ENCODE results near the gene GPR32. TPM values are rescaled to one million over a fixed set of nuclear protein-coding genes. Genes with fewer than 3 reads are reported as not detected.

The GPR32 gene
- total RNA-seq, 4 donors from 2014 or later, result not detected

- no peak for ATAC-seq
- WGBS, 2 donors (ENCODE audit: low coverage in 1 of 2), result 0 to 5% methylated on average over 3 to 4 of the region's 15 CpGs
- TF ChIP-seq POLR2A (IDR thresholded peaks at IDR 0.05) (no peak), POLR2AphosphoS5 (IDR thresholded peaks at IDR 0.05) (no peak), EP300 (IDR thresholded peaks at IDR 0.05) (no peak), CTCF (IDR thresholded peaks at IDR 0.05) (no peak)
- H3K4me3 ChIP-seq, result no peak overlapping the region
- H3K9me3 ChIP-seq, result no peaks in the 10 kb centered on the region
- peaks cover 100% of the 10 kb centered on the region for H3K27me3 ChIP-seq
- no peaks in the 10 kb centered on the region for H3K36me3 ChIP-seq
- H3K27ac ChIP-seq, result no peak overlapping the region
- peaks cover 0 to 19% (median 0%) of the 10 kb centered on the region in 3 donors for H3K4me1 ChIP-seq
Measured at GRCh38 chr19:50820086-50820485, 49.8 kb downstream of the GPR32 start.

DNA sequence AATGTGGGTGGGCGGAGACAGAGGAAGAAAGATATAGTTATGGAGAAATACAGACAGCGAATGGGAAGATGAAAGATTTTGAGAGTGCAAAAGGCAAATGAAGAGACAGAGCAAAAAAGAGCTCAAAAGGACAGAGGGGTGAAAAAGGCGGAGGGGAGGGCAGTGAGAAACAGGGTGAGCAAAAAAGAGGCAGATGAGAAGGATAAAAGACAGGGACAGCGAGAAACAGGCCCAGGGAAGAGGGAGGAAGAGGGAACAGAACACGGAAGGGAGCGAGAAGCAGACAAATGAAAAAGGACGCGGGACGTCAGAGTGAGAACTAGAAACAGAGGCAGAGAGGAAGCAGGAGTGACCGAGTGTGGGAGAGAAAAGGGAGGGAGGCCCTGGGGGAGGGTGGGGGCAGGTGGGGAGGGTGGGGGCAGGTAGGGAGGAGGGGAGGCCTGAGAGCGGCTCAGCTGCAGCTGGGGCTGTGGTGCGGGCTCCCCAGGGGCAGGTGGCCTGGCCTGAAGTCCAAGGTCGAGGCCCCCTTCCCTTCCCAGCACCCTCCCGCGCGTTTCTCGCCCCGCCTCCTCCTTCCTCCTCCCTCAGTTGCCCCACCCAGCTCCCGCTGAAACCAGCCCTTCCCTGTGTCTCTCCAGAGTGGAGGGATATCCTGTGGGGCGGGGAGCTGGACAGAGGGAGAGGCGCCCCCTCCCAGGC lies 50.4 kb downstream of the GPR32 start:
- Histone ChIP-seq H3K9me3 (no peaks in the 10 kb centered on the region), H3K4me1 (peaks cover 0 to 19% (median 0%) of the 10 kb centered on the region in 3 donors), H3K4me3 (no peak overlapping the region), H3K27me3 (peaks cover 100% of the 10 kb centered on the region), H3K27ac (no peak overlapping the region), H3K36me3 (no peaks in the 10 kb centered on the region)
- no peak for ATAC-seq
- WGBS, 2 donors (ENCODE audit: low coverage in 1 of 2), result 1 to 2% methylated on average over 9 to 13 of the region's 21 CpGs
- TF ChIP-seq POLR2AphosphoS5 (IDR thresholded peaks at IDR 0.05) (no peak), CTCF (IDR thresholded peaks at IDR 0.05) (no peak), EP300 (IDR thresholded peaks at IDR 0.05) (no peak), POLR2A (IDR thresholded peaks at IDR 0.05) (no peak)

- TF ChIP-seq CTCF (IDR thresholded peaks at IDR 0.05) (no peak), EP300 (IDR thresholded peaks at IDR 0.05) (no peak), POLR2A (IDR thresholded peaks at IDR 0.05) (no peak), POLR2AphosphoS5 (IDR thresholded peaks at IDR 0.05) (no peak)
- Histone ChIP-seq H3K36me3 (no peaks in the 10 kb centered on the region), H3K4me3 (no peak overlapping the region), H3K9me3 (no peaks in the 10 kb centered on the region), H3K27ac (no peak overlapping the region), H3K4me1 (peaks cover 0 to 19% (median 0%) of the 10 kb centered on the region in 3 donors), H3K27me3 (peaks cover 96% of the 10 kb centered on the region)
- 47 to 65% methylated on average over 3 of the region's 4 CpGs for WGBS, 2 donors (ENCODE audit: low coverage in 1 of 2)
- ATAC-seq, result no peak
Measured at GRCh38 chr19:50821248-50821612, 51.0 kb downstream of the GPR32 start.

Small RNAs within 50 kb of the gene (small RNA-seq; reads per million reads assigned to genes)
- gene SNORD88A, result 122 to 157 (median 133) reads per million in 4 donors
- gene SNORD88B, result 0 reads per million in 4 donors
- 0 reads per million in 4 donors for gene SNORD88C

Other genes starting within 250 kb of the GPR32 start
- gene LRRC4B, start 202.0 kb upstream of the GPR32 start, total RNA-seq, result 1 to 10 TPM; 5.0 to 9.3 (median 7.6) TPM
- gene SYT3, start 130.6 kb upstream of the GPR32 start, total RNA-seq, result under 1 TPM in 1 of 4 donors, not detected in 3; 0.42 TPM
- gene C19orf81, start 121.0 kb upstream of the GPR32 start, total RNA-seq, result not detected
- gene SHANK1, start 50.7 kb upstream of the GPR32 start, total RNA-seq, result under 1 TPM in 3 of 4 donors, not detected in 1; 0.15 to 0.40 (median 0.31) TPM
- 10 to 100 TPM in 2 of 4 donors, 1 to 10 TPM in 2; 4.6 to 17.1 (median 8.4) TPM for gene CLEC11A, start 47.1 kb upstream of the GPR32 start, total RNA-seq
- gene ACP4, start 20.0 kb downstream of the GPR32 start, total RNA-seq, result not detected
- gene KLK1, start 53.3 kb downstream of the GPR32 start, total RNA-seq, result not detected
- gene KLK15, start 63.1 kb downstream of the GPR32 start, total RNA-seq, result not detected
- not detected for gene KLK3, start 84.5 kb downstream of the GPR32 start, total RNA-seq
- gene KLK2, start 103.0 kb downstream of the GPR32 start, total RNA-seq, result not detected
- gene KLK4, start 140.9 kb downstream of the GPR32 start, total RNA-seq, result not detected
- 1 to 10 TPM in 1 of 4 donors, not detected in 3; 1.2 TPM for gene KLK5, start 182.6 kb downstream of the GPR32 start, total RNA-seq
- 1 to 10 TPM in 2 of 4 donors, not detected in 2; 1.1 to 7.8 TPM for gene KLK6, start 199.1 kb downstream of the GPR32 start, total RNA-seq
- gene KLK7, start 213.5 kb downstream of the GPR32 start, total RNA-seq, result 10 to 100 TPM in 1 of 4 donors, under 1 TPM in 1, not detected in 2; 0.31 to 16.7 TPM
- gene KLK8, start 231.1 kb downstream of the GPR32 start, total RNA-seq, result 1 to 10 TPM in 2 of 4 donors, not detected in 2; 2.3 to 4.6 TPM
- gene KLK10, start 249.2 kb downstream of the GPR32 start, total RNA-seq, result 1 to 10 TPM in 3 of 4 donors, not detected in 1; 1.7 to 6.7 (median 4.1) TPM

Measured in gastroesophageal sphincter (tissue), 4 donors.